K562 (cell line): ENCODE data around the gene EIF5B. TPM values are rescaled to one million over a fixed set of nuclear protein-coding genes. Genes with fewer than 3 reads are reported as not detected.
A peak's percentile ranks its signal among the peaks of the same experiment; 100 is the strongest.

Experiments
- ATAC-seq: fragments of 200-7000 bp; cut with Tn5 transposase; 3 replicates; pipeline ENCODE4 v1.9.1; 2020; ENCODE audit warnings: moderate library complexity
- BruUV-seq: library from RNA; stranded (reverse); fragments of 400-500 nt; replicated peaks from 2 replicates; lab custom pipeline; 2021; lab: Mats Ljungman, UMichigan
- CTCF ChIA-PET: fragments of 300-600 bp; formaldehyde crosslinking; extraction: SDS; loops from one replicate; lab custom pipeline; 2021; ENCODE audit warnings: low intra/inter-chr PET ratio; lab: Yijun Ruan, JAX
- POLR2A ChIA-PET: fragments of 300-600, 350-650 bp; sonication (Branson Sonifier 250); formaldehyde crosslinking; extraction: SDS; loops from one replicate; lab custom pipeline; 2021; ENCODE audit warnings: antibody characterized with exemption, inconsistent platforms; lab: Yijun Ruan, JAX
- DNase-seq, 4 experiments: peaks; one replicate each; pipeline versions ENCODE4 v3.0.0 to v3.0.0-alpha.2; 2011 to 2018; ENCODE audit warnings: low spot score in 3 of 4, mixed read lengths in 3 of 4; ENCODE audit errors: extremely low read depth in 1 of 4
- FAIRE-seq: peaks from 2 replicates; lab custom pipeline; 2011; peaks lifted over from hg19 to GRCh38; lab: Jason Lieb, UNC
- H2AFZ ChIP-seq: 2 replicates; pipeline ENCODE4 v1.6.0; 2011; ENCODE audit warnings: low read depth, low read length, control low read depth, inconsistent platforms
- H3K27ac ChIP-seq: fragments of 200-600 bp; 3 replicates; pipeline ENCODE4 v1.8.0; 2011; ENCODE audit warnings: low read depth, mild to moderate bottlenecking, control low read depth, inconsistent platforms, low read length, moderate library complexity, mixed read lengths; ENCODE audit errors: extremely low read depth
- H3K27me3 ChIP-seq, 2 experiments: fragments of 300-600 bp in 1 of 2; 2 replicates in 1 of 2; 3 replicates in 1 of 2; pipeline versions ENCODE4 v1.6.0 to v1.8.0; 2011; ENCODE audit warnings: inconsistent platforms in 2 of 2, low read length in 2 of 2, mild to moderate bottlenecking in 1 of 2, mixed read lengths in 1 of 2, moderate library complexity in 1 of 2; ENCODE audit not compliant: control insufficient read depth in 2 of 2, insufficient read depth in 2 of 2
- H3K36me3 ChIP-seq: fragments of 300-600 bp; 3 replicates; pipeline ENCODE4 v1.8.0; 2011; ENCODE audit warnings: mild to moderate bottlenecking, low read length, inconsistent platforms; ENCODE audit not compliant: control insufficient read depth, insufficient read depth
- H3K4me1 ChIP-seq, 2 experiments: fragments of 200-600 bp in 1 of 2; replicated peaks in 1 of 2; 2 replicates in 1 of 2; 3 replicates in 1 of 2; pipeline versions ENCODE4 v1.5.1 to v1.8.0; 2011; ENCODE audit warnings: inconsistent platforms in 2 of 2, low read length in 2 of 2, mild to moderate bottlenecking in 1 of 2, mixed read lengths in 1 of 2, moderate library complexity in 1 of 2; ENCODE audit not compliant: control insufficient read depth in 2 of 2, insufficient read depth in 2 of 2
- H3K4me2 ChIP-seq: 2 replicates; pipeline ENCODE4 v1.6.1; 2011; ENCODE audit warnings: low read length, control low read depth, inconsistent platforms, mixed read lengths; ENCODE audit not compliant: insufficient read depth
- H3K4me3 ChIP-seq: fragments of 200-600 bp; sonication (generic), shearing (Covaris generic); 2 replicates; pipeline ENCODE4 v1.5.1; 2016; ENCODE audit warnings: control low read depth, inconsistent platforms
- H3K79me2 ChIP-seq: fragments of 200-600 bp; 3 replicates; pipeline ENCODE4 v1.8.0; 2011; ENCODE audit warnings: low read length, inconsistent platforms; ENCODE audit not compliant: control insufficient read depth, insufficient read depth
- H3K9ac ChIP-seq, 2 experiments: 2 replicates each; pipeline versions ENCODE4 v1.6.0 to v1.6.1; 2011; ENCODE audit warnings: low read depth in 2 of 2, low read length in 2 of 2, control low read depth in 1 of 2, inconsistent platforms in 1 of 2, mild to moderate bottlenecking in 1 of 2, mixed read lengths in 1 of 2; ENCODE audit not compliant: insufficient read depth in 1 of 2
- H3K9me1 ChIP-seq: one replicate; pipeline ENCODE4 v1.6.0; 2011; ENCODE audit warnings: inconsistent platforms, mild to moderate bottlenecking, low read length, moderate library complexity; ENCODE audit not compliant: control insufficient read depth, insufficient read depth
- H3K9me3 ChIP-seq: replicated peaks from 2 replicates; pipeline ENCODE4 v1.5.1; 2011; ENCODE audit warnings: low read depth, low read length, inconsistent platforms; ENCODE audit not compliant: control insufficient read depth, insufficient read depth
- H4K20me1 ChIP-seq: replicated peaks from 2 replicates; pipeline ENCODE4 v1.6.1; 2011; ENCODE audit warnings: low read length, inconsistent platforms, mixed read lengths; ENCODE audit not compliant: control insufficient read depth, insufficient read depth
- NFRKB ChIP-seq: fragments of 450-650 bp; IDR thresholded peaks from 2 replicates; pipeline ENCODE4 v1.6.1; 2016; ENCODE audit warnings: low read depth
- NR2C1 ChIP-seq, 2 experiments: fragments of 450-650 bp; IDR thresholded peaks; 2 replicates each; pipeline ENCODE4 v1.6.1; 2017; ENCODE audit warnings: mild to moderate bottlenecking in 2 of 2, antibody characterized with exemption in 1 of 2, inconsistent platforms in 1 of 2, missing compliant biosample characterization in 1 of 2, missing genetic modification characterization in 1 of 2
- POLR2A ChIP-seq: fragments of 450-650 bp; conservative IDR thresholded peaks from 2 replicates; pipeline ENCODE4 v1.6.1; 2016
- ZNF263 ChIP-seq: sonication (generic); formaldehyde crosslinking; IDR thresholded peaks from 2 replicates; pipeline ENCODE4 v1.8.0; 2022; ENCODE audit warnings: mild to moderate bottlenecking, missing genetic modification reagents, borderline replicate concordance
- ZNF707 ChIP-seq: fragments of 250-450 bp; sonication (Bioruptor Pico); conservative IDR thresholded peaks from 2 replicates; pipeline ENCODE4 v1.8.0; 2022; ENCODE audit warnings: inconsistent platforms, mild to moderate bottlenecking, moderate library complexity
- WGBS: fragments of 100-300 bp; shearing (Covaris generic); methylation state at CpG from one replicate; pipeline ENCODE4 v1.1.6; 2016; ENCODE audit warnings: low coverage, mixed read lengths; ENCODE audit not compliant: insufficient coverage; ENCODE audit errors: missing lambda C conversion rate; 5-methylcytosine and 5-hydroxymethylcytosine counted together
- in situ Hi-C: fragments of 300-500 bp; cut with MboI; formaldehyde crosslinking; loops from 4 replicates; pipeline ENCODE4 v1.15.0; 2018; ENCODE audit warnings: inconsistent platforms, mixed read lengths
- intact Hi-C: fragments of 100-400 bp; cut with micrococcal nuclease; formaldehyde crosslinking; loops from 2 replicates; pipeline ENCODE4 v1.14.2; 2022
- polyA plus RNA-seq, 8 experiments: library from polyadenylated mRNA; depleted of rRNA in 4 of 8; stranded (reverse) in 5 of 8; unstranded in 3 of 8; fragments of >200 nt; fragmentation: Nextera tagmentation in 2 of 8; fragmentation: Illumina TruSeq in 1 of 8; extraction: Ambion mirVana in 2 of 8; extraction: Trizol in 1 of 8; gene quantifications; 2 replicates each; pipeline versions ENCODE4 v1.2.1 to v1.2.3, GENCODE V29; 2011 to 2014; ENCODE audit warnings: inconsistent platforms in 1 of 8, missing spikeins in 1 of 8
- total RNA-seq, 7 experiments: library from RNA; depleted of rRNA in 6 of 7; stranded (reverse); fragments of >200 nt in 6 of 7; fragmentation: Illumina TruSeq in 2 of 7; extraction: Trizol in 2 of 7; gene quantifications; 2 replicates each; pipeline versions ENCODE4 v1.2.1 to v1.2.3, GENCODE V29; 2011 to 2021; ENCODE audit warnings: low replicate concordance in 1 of 7
- TF ChIP-seq, protein P1 (sequence below): sonication (generic); formaldehyde crosslinking; IDR thresholded peaks from 2 replicates; pipeline ENCODE4 v1.8.0; 2022; ENCODE audit warnings: mild to moderate bottlenecking, missing genetic modification reagents
- TF ChIP-seq, protein P2 (sequence below): fragments of 250-450 bp; sonication (Bioruptor Pico); IDR thresholded peaks from 2 replicates; pipeline ENCODE4 v1.9.0; 2021; ENCODE audit warnings: mild to moderate bottlenecking, inconsistent platforms
- TF ChIP-seq, protein P3 (sequence below), 3 experiments: IDR thresholded peaks in 2 of 3; conservative IDR thresholded peaks in 1 of 3; 2 replicates each; pipeline ENCODE4 v1.5.1; 2011 to 2012; ENCODE audit warnings: low read length in 3 of 3, mild to moderate bottlenecking in 3 of 3, control low read depth in 2 of 3, improper control_type of control experiment in 1 of 3, inconsistent platforms in 1 of 3, low read depth in 1 of 3, mixed read lengths in 1 of 3, moderate library complexity in 1 of 3; ENCODE audit not compliant: insufficient read depth in 2 of 3

The EIF5B gene
- total and polyA plus RNA-seq, 9 of the 15 experiments (the other 6 are each of a cell fraction or from before 2014, with no cell fraction given): 26.5 to 143 (median 47.7) TPM

DNA sequence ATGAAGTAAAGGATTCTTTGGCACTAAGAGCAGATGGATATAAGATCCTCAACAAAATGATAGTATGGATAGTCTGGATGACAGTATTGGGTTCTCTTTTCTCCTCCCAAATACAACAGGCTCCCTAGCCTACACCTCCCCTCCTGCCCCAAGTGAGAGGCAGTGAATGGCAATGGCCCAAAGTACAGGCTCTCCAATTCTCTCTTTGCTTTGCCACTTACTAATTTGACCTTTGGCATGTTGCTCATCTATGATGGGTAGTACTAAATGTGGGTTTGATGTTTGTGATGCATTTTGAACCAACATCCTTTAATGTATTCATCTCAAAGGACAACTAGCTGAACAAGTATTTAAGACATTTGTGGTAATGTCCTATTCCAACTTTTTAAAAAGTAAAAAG is 65.9 kb downstream of the EIF5B start (continued):
- TF ChIP-seq, protein P1, sequence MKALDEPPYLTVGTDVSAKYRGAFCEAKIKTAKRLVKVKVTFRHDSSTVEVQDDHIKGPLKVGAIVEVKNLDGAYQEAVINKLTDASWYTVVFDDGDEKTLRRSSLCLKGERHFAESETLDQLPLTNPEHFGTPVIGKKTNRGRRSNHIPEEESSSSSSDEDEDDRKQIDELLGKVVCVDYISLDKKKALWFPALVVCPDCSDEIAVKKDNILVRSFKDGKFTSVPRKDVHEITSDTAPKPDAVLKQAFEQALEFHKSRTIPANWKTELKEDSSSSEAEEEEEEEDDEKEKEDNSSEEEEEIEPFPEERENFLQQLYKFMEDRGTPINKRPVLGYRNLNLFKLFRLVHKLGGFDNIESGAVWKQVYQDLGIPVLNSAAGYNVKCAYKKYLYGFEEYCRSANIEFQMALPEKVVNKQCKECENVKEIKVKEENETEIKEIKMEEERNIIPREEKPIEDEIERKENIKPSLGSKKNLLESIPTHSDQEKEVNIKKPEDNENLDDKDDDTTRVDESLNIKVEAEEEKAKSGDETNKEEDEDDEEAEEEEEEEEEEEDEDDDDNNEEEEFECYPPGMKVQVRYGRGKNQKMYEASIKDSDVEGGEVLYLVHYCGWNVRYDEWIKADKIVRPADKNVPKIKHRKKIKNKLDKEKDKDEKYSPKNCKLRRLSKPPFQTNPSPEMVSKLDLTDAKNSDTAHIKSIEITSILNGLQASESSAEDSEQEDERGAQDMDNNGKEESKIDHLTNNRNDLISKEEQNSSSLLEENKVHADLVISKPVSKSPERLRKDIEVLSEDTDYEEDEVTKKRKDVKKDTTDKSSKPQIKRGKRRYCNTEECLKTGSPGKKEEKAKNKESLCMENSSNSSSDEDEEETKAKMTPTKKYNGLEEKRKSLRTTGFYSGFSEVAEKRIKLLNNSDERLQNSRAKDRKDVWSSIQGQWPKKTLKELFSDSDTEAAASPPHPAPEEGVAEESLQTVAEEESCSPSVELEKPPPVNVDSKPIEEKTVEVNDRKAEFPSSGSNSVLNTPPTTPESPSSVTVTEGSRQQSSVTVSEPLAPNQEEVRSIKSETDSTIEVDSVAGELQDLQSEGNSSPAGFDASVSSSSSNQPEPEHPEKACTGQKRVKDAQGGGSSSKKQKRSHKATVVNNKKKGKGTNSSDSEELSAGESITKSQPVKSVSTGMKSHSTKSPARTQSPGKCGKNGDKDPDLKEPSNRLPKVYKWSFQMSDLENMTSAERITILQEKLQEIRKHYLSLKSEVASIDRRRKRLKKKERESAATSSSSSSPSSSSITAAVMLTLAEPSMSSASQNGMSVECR (CRISPR knock-in tag): no peak
- no peak for TF ChIP-seq ZNF263 (CRISPR knock-in tag)
- no peak for TF ChIP-seq NFRKB
- TF ChIP-seq, all 486 proteins: peak for 2

DNA sequence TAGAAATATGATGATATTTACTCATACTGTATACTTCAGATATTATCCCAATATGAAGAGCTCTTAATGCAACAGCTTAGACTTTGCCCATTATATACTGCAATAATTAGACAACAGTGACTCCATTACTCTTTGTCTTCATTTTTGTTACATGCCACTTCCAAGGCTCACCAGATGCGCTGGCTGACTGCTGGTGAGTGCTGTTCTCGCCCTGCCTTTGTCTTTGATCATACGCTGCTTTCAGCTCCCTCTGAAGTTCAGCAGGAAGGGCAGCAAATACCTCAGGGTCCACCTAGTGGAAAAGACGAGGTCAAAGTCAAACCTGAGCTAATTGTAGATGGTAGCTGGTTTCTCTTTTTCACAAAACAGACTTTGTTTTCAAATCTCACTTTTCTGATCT is 66.3 kb downstream of the EIF5B start:
- peak; percentile 85 for FAIRE-seq

More for the DNA sequence above, 66.3 kb downstream of the EIF5B start:
- peak; percentile 29; the same call in 1 of the 3 replicates for ATAC-seq
- H3K36me3 ChIP-seq: peaks cover 96% of the 10 kb centered on the region
- no peak overlapping the region for H3K4me2 ChIP-seq
- H3K79me2 ChIP-seq: no peaks in the 10 kb centered on the region
- WGBS: 79% methylated on average over 4 of the region's 4 CpGs
- POLR2A ChIA-PET: interaction anchor here (1.1 to 1.2 kb wide), 2 partner anchors 9 to 10 kb away, joined by 3 to 4 read pairs; no protein-coding TSS in a partner anchor
- H3K9me1 ChIP-seq: no peaks in the 10 kb centered on the region
- H3K27me3 ChIP-seq: no peaks in the 10 kb centered on the region
- H3K4me3 ChIP-seq: no peak overlapping the region
- TF ChIP-seq, protein P2, sequence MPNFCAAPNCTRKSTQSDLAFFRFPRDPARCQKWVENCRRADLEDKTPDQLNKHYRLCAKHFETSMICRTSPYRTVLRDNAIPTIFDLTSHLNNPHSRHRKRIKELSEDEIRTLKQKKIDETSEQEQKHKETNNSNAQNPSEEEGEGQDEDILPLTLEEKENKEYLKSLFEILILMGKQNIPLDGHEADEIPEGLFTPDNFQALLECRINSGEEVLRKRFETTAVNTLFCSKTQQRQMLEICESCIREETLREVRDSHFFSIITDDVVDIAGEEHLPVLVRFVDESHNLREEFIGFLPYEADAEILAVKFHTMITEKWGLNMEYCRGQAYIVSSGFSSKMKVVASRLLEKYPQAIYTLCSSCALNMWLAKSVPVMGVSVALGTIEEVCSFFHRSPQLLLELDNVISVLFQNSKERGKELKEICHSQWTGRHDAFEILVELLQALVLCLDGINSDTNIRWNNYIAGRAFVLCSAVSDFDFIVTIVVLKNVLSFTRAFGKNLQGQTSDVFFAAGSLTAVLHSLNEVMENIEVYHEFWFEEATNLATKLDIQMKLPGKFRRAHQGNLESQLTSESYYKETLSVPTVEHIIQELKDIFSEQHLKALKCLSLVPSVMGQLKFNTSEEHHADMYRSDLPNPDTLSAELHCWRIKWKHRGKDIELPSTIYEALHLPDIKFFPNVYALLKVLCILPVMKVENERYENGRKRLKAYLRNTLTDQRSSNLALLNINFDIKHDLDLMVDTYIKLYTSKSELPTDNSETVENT (CRISPR knock-in tag): no peak
- no peak for TF ChIP-seq NR2C1 (IDR thresholded peaks at IDR 0.05)
- no peak for TF ChIP-seq NR2C1 (tag; IDR thresholded peaks at IDR 0.05)
- TF ChIP-seq, protein P3, sequence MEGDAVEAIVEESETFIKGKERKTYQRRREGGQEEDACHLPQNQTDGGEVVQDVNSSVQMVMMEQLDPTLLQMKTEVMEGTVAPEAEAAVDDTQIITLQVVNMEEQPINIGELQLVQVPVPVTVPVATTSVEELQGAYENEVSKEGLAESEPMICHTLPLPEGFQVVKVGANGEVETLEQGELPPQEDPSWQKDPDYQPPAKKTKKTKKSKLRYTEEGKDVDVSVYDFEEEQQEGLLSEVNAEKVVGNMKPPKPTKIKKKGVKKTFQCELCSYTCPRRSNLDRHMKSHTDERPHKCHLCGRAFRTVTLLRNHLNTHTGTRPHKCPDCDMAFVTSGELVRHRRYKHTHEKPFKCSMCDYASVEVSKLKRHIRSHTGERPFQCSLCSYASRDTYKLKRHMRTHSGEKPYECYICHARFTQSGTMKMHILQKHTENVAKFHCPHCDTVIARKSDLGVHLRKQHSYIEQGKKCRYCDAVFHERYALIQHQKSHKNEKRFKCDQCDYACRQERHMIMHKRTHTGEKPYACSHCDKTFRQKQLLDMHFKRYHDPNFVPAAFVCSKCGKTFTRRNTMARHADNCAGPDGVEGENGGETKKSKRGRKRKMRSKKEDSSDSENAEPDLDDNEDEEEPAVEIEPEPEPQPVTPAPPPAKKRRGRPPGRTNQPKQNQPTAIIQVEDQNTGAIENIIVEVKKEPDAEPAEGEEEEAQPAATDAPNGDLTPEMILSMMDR (IDR thresholded peaks at IDR 0.05 in 2 of 3, conservative IDR thresholded peaks at IDR 0.05 in 1 of 3; ENCODE audit: insufficient read depth in 2 of 3, low read depth in 1 of 3, low read length in 3 of 3): 0 out of 6 replicates have a peak, but pooled peaks of 1 of the 3 experiments have one; percentile 23
- TF ChIP-seq POLR2A: peak; percentile 20; the same call in 1 of the 2 replicates
- 0 out of 2 replicates have a peak, but pooled peaks have one; percentile 14 for TF ChIP-seq ZNF707 (CRISPR knock-in tag)
- TF ChIP-seq, all 486 proteins: peak for 3
- intact Hi-C loops (no loop called here), in situ Hi-C loops (no loop called here)
- DNase-seq: peak in 1 of 4 experiments; percentile 13
- no TSS peak for BruUV-seq
- Histone ChIP-seq H3K9ac (no peak overlapping the region), H2AFZ (no peak overlapping the region), H4K20me1 (no peaks in the 10 kb centered on the region), H3K27ac (no peak overlapping the region), H3K9me3 (no peaks in the 10 kb centered on the region), H3K4me1 (no peaks in the 10 kb centered on the region)
- CTCF ChIA-PET: no interaction called here
